Parathyroid adenoma (tissue), 2 donors: ENCODE results near the gene PRPF18.

Experiments
- H2AFZ ChIP-seq: fragments of 300-600 bp; sonication (generic); one replicate; pipeline ENCODE4 v1.7.0; 2017; ENCODE audit warnings: antibody characterized with exemption, mild to moderate bottlenecking
- H3K27ac ChIP-seq: fragments of 300-600 bp; sonication (generic); one replicate; pipeline ENCODE4 v1.7.0; 2017
- H3K27me3 ChIP-seq: fragments of 300-600 bp; sonication (generic); one replicate; pipeline ENCODE4 v1.7.0; 2017; ENCODE audit warnings: low read length; ENCODE audit not compliant: control insufficient read depth, insufficient read depth
- H3K36me3 ChIP-seq: fragments of 300-600 bp; sonication (generic); one replicate; pipeline ENCODE4 v1.7.0; 2017; ENCODE audit warnings: low read length; ENCODE audit not compliant: control insufficient read depth, insufficient read depth
- H3K4me1 ChIP-seq: fragments of 300-600 bp; sonication (generic); one replicate; pipeline ENCODE4 v1.7.0; 2017; ENCODE audit warnings: control low read depth
- H3K4me2 ChIP-seq: fragments of 300-600 bp; sonication (generic); one replicate; pipeline ENCODE4 v1.7.0; 2017; ENCODE audit warnings: low read length
- H3K4me3 ChIP-seq: fragments of 300-600 bp; sonication (generic); one replicate; pipeline ENCODE4 v1.7.0; 2017; ENCODE audit warnings: low read depth, low read length
- H3K79me2 ChIP-seq: fragments of 300-600 bp; sonication (generic); one replicate; pipeline ENCODE4 v1.7.0; 2017; ENCODE audit warnings: control low read depth
- H3K9ac ChIP-seq: fragments of 300-600 bp; sonication (generic); one replicate; pipeline ENCODE4 v1.7.0; 2017; ENCODE audit warnings: mild to moderate bottlenecking
- H3K9me3 ChIP-seq: fragments of 300-600 bp; sonication (generic); one replicate; pipeline ENCODE4 v1.7.0; 2017; ENCODE audit warnings: low read length; ENCODE audit not compliant: control insufficient read depth
- CTCF ChIP-seq: fragments of 300-600 bp; sonication (generic); IDR thresholded peaks from one replicate; pipeline ENCODE4 v1.7.0; 2017; ENCODE audit warnings: antibody characterized with exemption, mild to moderate bottlenecking
- donor health status: primary hyperparathyroidism.

Gene PRPF18

GRCh38 chr10:13559124-13559700, 27.6 kb upstream of the PRPF18 start:
- Histone ChIP-seq H3K4me1 (no peaks in the 10 kb centered on the region), H2AFZ (no peak overlapping the region), H3K9ac (no peak overlapping the region), H3K36me3 (no peaks in the 10 kb centered on the region), H3K27me3 (no peaks in the 10 kb centered on the region), H3K4me3 (no peak overlapping the region), H3K9me3 (no peaks in the 10 kb centered on the region), H3K27ac (no peak overlapping the region), H3K4me2 (no peak overlapping the region), H3K79me2 (no peaks in the 10 kb centered on the region)
- TF ChIP-seq CTCF, result no peak

DNA sequence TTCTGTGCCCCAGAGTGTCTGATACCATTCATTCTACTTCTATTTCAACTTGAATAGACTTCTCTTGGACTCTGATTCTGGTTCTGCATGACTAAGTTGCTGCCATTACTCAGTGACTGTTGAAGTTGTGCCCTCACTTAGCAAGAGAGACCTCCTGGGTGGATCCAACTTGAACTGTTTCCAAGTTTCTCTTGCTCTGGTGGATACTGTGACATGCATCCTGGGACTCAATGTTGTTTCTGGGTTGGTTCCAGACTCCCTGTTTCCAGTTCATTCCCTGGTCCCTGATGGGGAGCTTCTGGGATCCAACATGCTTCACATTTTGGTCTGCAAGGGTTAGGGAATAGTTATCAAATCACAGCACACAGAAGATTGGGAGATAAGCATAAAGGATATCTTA, 26.2 kb upstream of the PRPF18 start:
- Histone ChIP-seq H2AFZ (no peak overlapping the region), H3K4me2 (no peak overlapping the region), H3K79me2 (no peaks in the 10 kb centered on the region), H3K36me3 (no peaks in the 10 kb centered on the region), H3K4me3 (no peak overlapping the region), H3K9ac (no peak overlapping the region), H3K9me3 (no peaks in the 10 kb centered on the region), H3K27ac (no peak overlapping the region), H3K27me3 (no peaks in the 10 kb centered on the region), H3K4me1 (no peaks in the 10 kb centered on the region)
- TF ChIP-seq CTCF, result no peak

GRCh38 chr10:13563481-13564445, 23.0 kb upstream of the PRPF18 start:
- Histone ChIP-seq H3K4me3 (no peak overlapping the region), H3K4me1 (no peaks in the 10 kb centered on the region)

GRCh38 chr10:13564576-13564975, 22.2 kb upstream of the PRPF18 start:
- no peaks in the 10 kb centered on the region for H3K4me1 ChIP-seq
- H3K27me3 ChIP-seq, result no peaks in the 10 kb centered on the region
- H3K4me2 ChIP-seq, result no peak overlapping the region
- no peak overlapping the region for H2AFZ ChIP-seq
- TF ChIP-seq CTCF, result no peak
- no peaks in the 10 kb centered on the region for H3K9me3 ChIP-seq
- H3K4me3 ChIP-seq, result no peak overlapping the region
- H3K27ac ChIP-seq, result no peak overlapping the region
- H3K9ac ChIP-seq, result no peak overlapping the region
- no peaks in the 10 kb centered on the region for H3K79me2 ChIP-seq
- H3K36me3 ChIP-seq, result no peaks in the 10 kb centered on the region

More at GRCh38 chr10:13563481-13564445, 23.0 kb upstream of the PRPF18 start:
- no peaks in the 10 kb centered on the region for H3K36me3 ChIP-seq
- no peaks in the 10 kb centered on the region for H3K9me3 ChIP-seq
- no peak overlapping the region for H3K27ac ChIP-seq
- no peak overlapping the region for H3K4me2 ChIP-seq
- H3K79me2 ChIP-seq, result no peaks in the 10 kb centered on the region
- no peak overlapping the region for H3K9ac ChIP-seq
- no peak for TF ChIP-seq CTCF
- no peaks in the 10 kb centered on the region for H3K27me3 ChIP-seq
- no peak overlapping the region for H2AFZ ChIP-seq
